DMS79 (cell line): Measurements from ENCODE around the gene ACTN3.
"Not testable (repeated sequence)": the region's sequence is repeated elsewhere in the genome, so short reads cannot be mapped to it uniquely, and the experiment has no call there.

Source experiments
- DNase-seq: peaks from one replicate; lab custom pipeline; 2025; lab: John Stamatoyannopoulos, UW

The ACTN3 gene

DNA sequence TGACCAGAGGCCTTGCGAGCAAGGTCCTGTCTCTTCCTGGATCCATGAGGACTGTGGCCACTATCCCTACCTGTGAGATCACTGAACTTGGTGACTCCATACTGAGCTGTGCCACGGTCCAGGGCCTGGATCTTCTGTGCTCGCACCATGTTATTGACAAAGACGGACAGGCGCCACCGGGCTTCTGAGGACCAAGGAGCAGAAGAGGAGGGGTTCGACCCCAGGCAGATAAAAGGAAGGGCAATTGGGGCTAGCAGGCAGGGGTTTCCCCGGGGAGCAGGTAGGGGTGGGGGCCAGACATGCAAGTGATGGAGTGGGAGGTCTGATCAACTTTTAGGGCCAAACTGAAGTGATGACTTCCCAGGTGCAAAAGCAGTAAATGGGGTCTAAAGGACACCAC lies 19.5 kb downstream of the ACTN3 start:
- no peak for DNase-seq

DNA sequence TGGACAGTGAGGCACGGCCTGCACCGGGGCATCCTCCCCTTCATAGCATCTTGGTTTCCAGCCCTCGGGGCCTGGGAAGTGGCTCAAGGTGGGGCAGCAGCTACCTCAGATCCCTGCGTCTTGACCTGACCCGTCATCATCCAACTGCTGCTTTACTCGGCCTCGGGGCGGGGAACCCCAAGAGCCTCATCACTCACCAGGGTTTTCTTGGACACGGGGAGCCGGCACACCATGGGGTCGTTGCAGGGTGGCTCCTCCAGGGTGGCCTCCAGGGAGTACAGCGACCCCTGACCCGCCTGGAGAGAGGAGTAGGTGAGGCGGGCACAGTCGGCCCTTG lies 21.1 kb downstream of the ACTN3 start:
- no peak for DNase-seq

DNA sequence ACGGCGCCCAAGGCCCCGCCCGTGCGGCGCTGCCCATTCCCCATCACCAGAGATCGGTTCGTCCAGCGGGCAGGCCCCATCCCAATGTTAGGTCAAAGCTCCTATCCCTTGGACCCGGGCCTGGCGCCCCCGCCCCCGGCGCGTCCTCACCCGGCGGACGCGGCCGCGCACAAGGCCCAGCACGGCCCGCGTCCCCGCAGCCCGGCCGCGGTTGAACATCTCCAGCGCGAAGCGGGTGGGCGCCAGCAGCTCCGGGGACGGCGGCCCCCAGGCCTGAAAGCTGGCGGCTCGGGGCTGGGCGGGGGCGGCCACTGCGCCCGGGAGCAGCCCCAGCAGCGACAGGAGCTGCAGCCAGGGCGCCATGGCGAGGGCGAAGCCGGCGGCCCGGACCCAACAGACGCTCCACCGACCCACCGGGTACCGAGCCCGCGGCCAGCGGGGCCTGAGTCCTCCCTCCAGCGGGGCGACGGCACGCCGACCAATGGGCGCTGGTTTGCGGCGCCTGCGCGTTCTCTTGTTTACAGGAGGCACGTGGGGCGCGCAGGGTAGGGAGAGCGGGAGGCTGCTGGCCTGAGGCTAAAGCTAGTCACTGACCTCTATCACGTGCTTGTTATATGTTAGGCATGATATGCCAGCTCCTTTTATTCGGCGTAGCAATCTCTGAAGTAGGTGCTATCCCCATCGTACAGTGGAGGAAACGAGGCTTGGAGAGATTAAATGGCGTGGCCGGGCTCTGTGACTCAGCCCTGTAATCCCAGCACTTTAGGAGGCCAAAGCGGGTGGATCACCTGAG lies 21.6 kb downstream of the ACTN3 start, which contains the start of gene CTSF:
TSS of gene CTSF (minus strand) at position 483 of the 793 bp plus-strand sequence. CDS start at position 363, 120 bp downstream.
- DNase-seq, result peak; percentile 36

DNA sequence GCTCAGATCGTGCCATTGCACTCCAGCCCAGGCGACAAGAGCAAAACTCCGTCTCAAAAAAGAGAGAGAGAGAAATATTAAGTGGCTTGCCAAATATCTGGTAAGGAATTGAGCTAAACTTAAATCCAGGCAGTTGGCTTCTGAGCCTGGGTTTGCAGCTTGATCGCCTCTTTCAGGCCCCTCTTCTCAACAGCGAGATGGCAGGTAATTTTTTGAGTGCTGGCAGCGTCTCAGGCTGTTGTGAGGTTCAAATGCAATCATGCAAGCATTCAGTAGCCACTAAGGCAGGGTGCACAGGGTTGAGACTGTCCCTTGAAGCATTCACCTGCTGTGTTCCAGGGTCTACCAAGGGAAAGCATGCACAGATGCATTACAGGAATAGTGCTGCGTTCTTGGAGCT lies 22.4 kb downstream of the ACTN3 start:
- no peak for DNase-seq

DNA sequence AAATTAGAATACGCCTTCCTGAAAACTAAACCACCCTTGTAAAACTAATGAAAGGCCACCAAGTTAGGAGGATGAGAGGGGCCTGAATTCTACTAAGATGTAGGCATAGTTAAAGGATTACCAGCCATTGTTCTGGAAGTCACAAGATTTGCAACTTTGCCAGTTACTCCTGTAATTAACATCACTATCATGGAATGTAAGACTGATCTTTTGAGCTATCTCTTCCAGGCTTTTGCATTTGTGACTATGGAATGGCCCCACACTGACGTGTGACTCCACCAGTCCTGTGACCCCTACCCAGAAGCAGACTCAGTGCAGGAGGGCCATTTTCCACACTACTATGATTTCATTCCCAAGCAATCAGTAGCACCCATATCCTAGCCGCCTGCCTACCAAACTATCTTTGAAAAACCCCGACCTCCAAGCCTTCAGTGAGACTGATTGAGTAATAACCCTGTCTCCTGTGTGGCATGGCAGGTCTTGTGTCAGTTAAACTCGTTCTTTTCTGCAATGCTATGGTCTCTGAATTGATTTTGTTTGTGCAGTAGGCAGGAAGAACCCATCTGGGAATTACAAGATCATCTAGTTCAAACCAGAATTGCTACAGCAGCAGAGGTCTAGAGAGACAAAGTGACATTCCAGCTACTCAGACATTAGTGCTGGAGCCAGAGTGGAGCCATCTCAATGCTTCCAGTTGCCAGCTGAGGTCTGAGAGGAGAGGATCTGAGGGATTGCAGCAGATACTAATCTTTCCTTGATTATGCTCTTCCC lies 23.6 kb downstream of the ACTN3 start:
- DNase-seq, result no peak

DNA sequence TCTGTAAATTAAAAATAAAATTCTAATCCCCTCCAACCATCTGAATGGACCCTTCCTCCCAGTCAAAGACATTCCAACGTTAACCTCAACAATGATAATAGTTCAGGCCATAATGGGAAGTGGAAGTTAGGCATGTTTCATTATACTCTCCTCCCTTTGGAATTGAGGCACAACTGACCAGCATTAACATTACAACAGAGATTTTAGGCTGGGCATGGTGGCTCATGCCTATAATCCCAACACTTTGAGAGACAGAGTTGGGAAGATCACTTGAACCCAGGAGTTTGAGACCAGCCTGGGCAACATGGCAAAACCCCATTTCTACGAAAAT lies 24.1 kb downstream of the ACTN3 start:
- DNase-seq, result no peak

DNA sequence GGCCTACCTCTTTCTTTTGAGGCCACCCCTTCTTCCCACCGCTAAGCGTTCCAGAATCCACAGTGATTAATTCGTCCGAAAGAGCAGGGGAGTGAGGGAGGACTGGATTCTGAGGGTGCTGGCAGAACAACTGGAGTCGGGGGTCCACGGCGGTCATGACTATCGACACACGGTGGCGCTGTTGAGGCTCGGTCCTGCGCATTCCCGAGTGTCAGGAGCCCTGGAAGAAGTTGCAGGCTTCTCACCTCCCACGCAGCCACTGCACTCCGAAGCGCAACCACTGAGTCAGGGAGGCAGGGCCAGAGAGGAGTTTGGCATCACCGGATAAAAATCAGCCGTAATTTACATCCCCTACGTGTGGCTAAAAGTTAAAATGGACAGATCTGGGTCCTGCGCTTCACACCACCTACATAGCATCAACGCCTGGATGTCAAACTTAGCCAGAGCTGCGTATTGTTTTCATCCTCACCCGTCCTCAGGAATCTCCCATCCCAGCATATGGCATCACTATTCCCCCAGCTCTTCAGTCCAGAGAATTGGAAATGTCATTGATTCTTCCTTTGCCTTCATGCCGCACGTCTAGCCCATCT lies 32.4 kb downstream of the ACTN3 start:
- peak; percentile 18 for DNase-seq

DNA sequence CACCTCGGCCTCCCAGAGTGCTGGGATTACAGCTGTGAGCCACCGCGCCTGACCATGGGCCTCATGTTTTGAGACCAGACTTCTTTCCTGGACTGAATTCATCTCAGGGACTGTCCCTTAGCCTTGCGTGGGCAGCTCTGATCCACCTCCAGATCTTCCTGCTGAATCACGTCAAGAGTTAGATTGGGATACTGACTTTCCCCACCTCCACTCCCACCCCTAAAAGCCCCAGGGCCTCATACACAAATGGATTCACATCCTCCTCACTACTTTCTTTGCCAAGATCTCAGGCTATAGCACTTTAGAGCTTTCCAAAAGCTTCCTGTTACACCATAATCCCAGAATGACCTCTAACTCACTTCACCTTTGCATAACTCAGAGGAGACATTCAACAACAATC lies 34.1 kb downstream of the ACTN3 start:
- DNase-seq, result no peak

DNA sequence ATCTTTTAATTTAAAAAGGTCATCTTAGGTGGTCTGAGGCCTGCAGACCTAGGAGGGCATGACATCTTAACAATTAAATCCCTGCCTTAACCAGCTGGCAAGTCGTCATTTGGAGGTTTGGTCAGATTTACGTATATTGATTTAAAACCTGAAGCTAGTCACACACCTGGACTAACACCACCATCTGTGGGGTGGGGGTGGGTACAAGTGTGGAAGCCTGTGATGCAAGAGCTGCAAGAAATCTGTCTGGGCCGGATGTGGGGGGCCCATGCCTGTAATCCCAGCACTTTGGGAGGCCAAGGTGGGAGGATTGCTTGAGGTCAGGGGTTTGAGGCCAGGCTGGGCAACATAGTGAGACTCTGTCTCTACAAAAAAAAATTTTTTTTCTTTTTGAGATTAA lies 34.6 kb downstream of the ACTN3 start:
- DNase-seq, result no peak

DNA sequence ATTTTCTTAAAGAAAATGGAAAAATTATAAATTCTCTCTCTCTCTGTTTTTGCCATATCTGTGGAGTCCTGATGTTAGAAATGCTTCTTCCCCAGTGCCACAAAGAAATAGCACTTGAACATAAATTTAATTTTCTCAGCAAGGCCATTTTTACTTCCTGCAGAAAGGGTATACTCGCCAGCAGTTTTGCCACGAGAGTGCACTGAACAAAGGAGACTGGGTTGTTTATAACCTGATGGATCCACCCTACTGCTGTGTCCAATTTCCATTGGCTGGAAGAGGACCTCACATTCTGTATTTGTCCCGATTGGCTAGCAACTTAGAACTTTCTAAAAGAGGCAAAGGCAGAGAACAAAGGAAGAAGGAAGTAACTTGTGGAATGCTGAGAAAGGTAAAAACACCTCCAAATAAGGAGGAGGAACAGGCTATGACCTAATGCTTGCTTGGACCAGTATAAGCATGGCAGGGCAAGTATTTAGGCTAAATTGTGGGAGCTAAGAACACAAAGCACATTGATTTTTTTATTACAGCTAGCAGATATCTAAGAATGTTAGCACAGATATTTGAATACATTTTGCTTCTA lies 36.0 kb downstream of the ACTN3 start:
- not testable (repeated sequence) for DNase-seq

DNA sequence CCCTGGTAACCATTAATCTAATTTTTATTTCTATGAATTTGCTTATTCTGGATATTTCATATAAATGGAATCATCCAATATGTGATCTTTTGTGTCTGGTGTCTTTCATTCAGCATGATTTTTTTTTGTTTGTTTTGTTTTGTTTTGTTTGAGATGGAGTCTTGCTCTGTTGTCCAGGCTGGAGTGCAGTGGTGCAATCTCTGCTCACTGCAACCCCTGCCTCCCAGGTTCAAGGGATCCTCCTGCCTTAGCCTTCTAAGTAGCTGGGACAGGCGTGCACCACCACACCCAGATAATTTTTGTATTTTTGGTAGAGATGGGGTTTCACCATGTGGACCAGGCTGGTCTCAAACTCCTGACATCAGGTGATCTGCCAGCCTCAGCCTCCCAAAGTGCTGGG lies 38.7 kb downstream of the ACTN3 start:
- DNase-seq, result not testable (repeated sequence)

DNA sequence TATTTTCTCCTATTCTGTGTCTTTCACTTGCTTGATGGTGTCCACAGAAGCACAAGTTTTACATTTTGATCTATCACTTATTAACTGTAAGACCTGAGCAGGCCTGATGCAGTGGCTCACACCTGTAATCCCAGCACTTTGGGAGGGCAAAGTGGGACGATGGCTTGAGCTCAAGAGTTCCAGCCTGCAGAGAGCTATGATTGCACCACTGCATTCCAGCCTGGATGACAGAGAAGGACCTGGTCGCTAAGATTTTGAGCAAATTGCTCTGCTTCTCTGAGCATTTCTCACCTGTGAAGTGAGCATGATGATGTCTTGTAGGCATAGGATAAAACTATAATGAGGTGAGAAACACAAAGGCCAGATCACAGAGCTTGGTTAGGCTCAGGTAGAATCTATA lies 39.4 kb downstream of the ACTN3 start:
- no peak for DNase-seq

DNA sequence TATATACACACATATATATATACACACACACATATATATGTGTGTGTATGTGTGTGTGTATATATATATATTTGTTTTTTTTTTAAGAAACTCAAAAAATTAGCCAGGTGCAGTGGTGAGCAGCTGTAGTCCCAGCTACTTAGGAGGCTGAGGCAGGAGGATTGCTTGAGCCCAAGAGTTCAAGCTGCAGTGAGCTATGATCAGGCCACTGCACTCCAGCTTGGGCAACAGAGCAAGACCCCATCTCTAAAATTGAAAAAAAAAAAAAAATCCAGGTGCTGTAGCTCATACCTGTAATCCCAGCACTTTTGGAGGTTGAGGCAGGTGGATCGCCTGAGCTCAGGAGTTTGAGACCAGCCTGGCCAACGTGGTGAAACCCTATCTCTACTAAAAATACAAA lies 42.6 kb downstream of the ACTN3 start:
- DNase-seq, result not testable (repeated sequence)

DNA sequence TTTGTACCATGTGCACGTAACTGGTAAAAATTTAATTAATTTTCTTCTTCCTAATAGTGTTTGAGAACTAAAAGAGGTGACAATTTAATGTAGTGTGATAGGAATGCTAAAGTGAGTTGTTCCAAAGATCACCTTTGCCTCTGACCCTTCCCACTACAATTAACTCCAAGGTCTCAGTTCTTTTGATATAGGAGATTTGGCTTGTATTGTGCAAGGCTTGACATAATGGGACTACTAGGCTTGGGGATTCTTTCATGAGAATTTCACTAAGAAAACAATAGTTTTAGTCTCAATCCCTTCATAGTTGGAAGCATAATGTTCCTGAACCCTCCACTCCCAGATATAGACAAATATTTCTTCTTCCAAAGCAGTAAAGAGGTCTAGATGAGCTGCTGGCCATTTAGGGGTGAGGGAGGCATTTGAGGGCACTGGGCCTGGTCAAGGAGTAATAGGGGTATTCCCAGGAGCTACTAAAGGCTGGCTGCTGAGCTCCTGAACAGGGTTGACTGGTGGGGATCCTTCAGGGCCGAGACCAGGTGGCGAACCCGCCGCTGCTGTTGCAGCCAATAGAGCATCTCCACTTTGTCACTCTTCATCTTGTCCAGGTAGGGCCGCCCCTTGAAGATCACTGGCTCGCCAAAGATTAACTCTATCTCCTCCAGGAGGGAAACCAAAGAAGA lies 43.4 kb downstream of the ACTN3 start:
- DNase-seq, result no peak

DNA sequence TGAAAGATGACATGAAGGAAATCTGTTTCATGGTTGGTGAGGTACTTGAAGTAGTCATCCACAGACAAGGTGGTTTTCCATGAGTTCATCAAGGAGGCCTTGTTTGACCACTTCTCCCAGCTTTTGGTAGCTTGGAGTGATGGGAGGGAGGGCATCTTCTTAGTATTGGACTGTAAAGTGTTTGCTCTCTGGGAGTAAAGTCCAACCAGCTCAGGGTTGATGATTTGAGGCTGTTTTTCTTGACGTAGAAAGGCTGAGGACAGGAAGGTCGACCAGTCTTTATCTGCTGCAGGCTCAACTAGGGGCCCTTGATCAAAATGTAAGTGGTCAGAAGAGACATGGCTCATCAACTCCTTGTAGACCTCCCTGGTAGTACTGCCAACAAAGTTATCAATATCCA lies 44.5 kb downstream of the ACTN3 start:
- no peak for DNase-seq

DNA sequence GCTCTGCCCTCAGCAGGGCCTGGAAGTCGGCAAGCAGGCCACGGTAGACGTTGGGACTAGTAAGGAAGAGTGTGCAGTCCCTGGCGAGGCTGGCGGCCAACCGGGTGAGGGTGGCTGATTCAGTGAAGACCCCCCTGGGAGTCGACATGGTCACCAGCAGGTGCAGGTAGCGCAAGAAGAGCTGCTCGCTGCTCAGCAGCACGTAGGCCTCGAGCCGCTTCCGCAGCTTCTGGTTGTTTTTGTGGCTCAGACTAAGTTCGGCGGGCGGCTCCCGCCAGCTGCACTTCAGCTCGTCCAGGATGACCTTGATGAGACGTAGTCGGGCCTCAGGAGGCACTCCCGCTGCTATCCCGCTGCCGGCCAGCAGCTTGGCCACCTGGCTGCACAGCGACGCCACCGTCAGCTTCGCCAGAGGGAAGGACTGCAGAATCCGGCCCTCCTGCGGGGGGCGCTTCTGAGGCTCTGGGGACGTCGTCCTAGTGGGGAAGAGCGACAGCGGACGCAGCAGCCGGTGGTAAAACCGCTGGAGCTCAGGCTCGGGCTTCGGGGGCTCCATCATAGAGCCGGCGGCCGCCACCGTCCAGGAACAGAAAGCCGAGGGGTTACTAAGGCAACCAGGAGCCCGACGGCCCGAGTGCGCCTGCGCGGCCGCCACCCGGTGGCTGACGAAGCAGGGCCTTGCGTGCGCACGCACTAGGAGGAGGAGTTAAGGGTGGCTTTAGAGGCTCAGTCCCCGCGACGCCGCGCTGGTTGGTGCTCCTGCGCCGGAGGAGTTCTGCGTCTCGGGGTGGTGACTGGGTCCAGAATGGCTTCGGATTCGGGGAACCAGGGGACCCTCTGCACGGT lies 46.0 kb downstream of the ACTN3 start, which contains the start of the genes CCDC87 and CCS:
TSS of gene CCDC87 (minus strand) at position 607 of the 846 bp plus-strand sequence. CDS start at position 559, 48 bp downstream.
TSS of gene CCS (plus strand) at position 729 of the 846 bp plus-strand sequence. CDS start at position 806, 77 bp downstream.
- peak; percentile 87 for DNase-seq

DNA sequence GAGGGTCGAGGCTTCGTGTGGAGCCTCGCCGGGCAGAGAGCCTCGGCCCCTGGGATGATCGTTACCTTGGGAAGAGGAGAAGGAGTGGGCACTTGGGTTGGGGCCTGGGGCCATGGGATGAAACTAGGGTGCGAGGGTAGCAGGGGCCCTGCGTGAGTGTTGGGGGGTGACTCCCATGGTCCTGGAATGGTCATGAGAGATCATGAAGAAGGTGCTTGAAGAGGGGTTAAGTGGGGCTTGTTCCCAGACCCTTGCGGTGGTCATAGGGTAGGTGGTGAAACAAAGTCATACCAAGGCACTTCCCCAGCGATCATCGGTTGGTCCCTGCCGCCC lies 46.6 kb downstream of the ACTN3 start:
- DNase-seq, result no peak

DNA sequence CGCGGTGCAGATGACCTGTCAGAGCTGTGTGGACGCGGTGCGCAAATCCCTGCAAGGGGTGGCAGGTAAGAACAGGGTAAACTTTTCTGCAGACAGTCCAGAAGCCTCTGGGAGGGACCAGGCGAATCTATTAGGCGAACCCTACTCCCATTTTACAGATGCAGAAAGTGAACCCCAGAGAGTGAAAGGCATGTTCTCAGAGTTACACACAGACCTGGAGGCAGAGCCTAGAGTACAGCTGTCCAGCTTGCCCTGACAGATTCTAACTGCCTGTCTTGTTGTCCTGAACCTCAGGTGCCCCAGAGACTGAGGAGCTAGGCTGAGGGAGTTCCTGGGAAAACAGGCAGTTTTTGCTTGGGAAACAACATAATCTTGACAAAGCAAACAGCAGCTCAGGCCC lies 46.9 kb downstream of the ACTN3 start:
- DNase-seq, result no peak

DNA sequence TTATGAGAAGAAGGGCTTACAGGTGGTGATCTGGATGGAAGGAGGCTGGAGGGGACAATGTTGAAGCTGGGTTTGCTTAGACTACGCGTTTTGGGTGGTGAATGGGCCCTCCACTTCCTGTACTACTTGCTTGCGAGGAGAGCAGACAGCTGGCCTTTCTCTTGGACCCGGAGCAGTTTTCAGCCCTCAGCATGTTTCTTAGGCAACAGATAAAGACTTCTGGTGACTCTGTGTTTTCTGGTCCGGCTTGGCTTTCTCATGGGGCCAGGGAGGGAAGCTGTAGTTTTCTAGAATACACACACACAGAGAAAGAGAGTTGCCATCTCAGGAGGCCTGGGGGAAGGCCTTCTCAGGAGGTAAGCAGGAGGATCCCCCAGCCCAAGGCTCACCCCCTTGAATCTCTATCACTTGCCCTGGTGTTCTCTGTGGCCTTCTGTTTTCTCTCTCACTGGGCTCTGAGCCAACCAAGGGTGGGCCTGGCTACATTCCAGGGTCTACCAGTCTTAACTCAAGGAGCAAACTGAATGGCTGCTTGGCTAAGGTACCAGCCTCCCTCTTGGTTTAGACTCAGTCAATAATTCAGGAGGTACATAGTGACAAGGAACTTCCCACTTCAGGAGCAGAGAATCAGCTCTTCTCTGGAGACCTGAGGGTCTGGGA lies 48.7 kb downstream of the ACTN3 start:
- DNase-seq, result peak; percentile 48

DNA sequence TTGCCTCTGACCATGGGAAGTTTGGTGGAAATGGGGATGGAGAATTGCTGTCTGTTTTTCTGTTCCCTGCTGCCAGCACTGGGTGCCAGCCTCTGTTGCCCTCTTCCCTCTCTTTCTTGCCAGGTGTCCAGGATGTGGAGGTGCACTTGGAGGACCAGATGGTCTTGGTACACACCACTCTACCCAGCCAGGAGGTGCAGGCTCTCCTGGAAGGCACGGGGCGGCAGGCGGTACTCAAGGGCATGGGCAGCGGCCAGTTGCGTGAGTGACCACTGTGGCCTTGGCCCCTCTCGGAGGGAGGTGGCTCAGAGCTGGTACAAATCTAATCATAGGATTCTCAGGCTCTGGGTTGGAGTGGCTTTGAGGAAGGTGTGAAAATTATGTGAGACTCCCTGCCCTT lies 52.3 kb downstream of the ACTN3 start:
- no peak for DNase-seq

DNA sequence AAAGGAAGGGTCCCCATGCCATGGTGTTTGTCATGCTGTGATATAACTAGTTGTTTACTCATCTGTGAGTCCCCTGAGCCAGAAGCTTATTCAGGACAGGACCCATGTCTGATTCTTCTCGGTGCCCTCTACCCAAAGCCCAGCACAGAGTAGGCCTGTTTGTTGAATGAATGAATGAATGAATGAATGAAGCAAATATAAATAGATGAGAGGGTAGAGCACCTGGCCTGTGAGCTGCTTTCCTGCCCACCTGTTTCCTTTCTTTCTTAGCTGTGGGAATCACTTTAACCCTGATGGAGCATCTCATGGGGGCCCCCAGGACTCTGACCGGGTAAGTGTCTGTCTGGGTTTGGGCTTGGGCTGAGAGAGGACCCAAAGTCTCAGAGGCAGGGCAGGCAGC lies 53.5 kb downstream of the ACTN3 start:
- DNase-seq, result no peak
